ENCODE data around the gene BAG5.

DNA sequence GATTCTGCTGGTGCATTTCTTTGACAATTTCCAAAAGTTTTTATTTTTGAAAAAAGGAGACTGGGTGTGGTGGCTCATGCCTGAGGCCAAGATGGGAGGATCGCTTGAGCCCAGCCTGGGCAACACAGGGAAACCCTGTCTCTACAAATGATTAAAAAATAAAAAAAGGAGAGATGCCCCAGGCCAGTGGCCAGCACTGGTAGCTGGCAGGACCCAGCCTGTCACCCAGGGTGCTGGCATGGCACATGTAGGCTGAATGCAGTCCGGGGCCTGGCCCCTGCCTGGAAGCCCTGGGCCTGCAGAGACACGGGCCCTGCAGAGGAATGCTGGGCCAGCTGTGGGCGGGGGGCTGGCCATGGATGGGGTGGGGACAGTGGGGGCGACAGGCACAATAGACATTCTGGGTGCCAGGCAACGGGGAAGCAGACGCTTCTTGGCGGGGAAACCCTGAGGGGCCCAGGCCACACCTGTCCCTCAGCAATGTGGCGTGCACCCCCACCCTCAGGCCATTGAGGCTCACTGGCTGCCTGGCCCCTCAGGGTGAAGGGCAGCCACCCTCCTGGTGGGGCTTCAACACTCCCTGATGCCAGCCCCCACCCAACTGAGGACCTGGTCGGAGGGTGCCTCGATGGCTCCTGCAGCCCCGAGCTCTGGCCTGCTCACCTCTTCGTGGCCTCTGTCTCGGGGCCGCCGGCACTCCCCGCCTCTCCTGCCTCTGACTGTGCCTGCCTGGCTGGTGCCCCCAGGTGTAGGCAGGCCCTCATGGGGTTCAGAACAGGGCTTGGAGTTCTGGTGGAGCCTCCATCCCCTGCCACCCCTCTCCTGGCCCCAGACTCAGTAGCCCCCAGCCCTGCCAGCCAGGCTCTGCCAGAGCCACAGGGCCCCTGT is 21.4 kb downstream of the BAG5 start:
- TF ChIP-seq, protein P1, sequence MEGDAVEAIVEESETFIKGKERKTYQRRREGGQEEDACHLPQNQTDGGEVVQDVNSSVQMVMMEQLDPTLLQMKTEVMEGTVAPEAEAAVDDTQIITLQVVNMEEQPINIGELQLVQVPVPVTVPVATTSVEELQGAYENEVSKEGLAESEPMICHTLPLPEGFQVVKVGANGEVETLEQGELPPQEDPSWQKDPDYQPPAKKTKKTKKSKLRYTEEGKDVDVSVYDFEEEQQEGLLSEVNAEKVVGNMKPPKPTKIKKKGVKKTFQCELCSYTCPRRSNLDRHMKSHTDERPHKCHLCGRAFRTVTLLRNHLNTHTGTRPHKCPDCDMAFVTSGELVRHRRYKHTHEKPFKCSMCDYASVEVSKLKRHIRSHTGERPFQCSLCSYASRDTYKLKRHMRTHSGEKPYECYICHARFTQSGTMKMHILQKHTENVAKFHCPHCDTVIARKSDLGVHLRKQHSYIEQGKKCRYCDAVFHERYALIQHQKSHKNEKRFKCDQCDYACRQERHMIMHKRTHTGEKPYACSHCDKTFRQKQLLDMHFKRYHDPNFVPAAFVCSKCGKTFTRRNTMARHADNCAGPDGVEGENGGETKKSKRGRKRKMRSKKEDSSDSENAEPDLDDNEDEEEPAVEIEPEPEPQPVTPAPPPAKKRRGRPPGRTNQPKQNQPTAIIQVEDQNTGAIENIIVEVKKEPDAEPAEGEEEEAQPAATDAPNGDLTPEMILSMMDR (IDR thresholded peaks at IDR 0.05) = no peak
- no peak for TF ChIP-seq TCF7 (CRISPR knock-in tag; IDR thresholded peaks at IDR 0.05; ENCODE audit: low read depth)
- TF ChIP-seq CREB1 (CRISPR knock-in tag; IDR thresholded peaks at IDR 0.05) = no peak
- no peak for TF ChIP-seq ZNF121 (CRISPR knock-in tag; IDR thresholded peaks at IDR 0.05)
- TF ChIP-seq, protein P2, sequence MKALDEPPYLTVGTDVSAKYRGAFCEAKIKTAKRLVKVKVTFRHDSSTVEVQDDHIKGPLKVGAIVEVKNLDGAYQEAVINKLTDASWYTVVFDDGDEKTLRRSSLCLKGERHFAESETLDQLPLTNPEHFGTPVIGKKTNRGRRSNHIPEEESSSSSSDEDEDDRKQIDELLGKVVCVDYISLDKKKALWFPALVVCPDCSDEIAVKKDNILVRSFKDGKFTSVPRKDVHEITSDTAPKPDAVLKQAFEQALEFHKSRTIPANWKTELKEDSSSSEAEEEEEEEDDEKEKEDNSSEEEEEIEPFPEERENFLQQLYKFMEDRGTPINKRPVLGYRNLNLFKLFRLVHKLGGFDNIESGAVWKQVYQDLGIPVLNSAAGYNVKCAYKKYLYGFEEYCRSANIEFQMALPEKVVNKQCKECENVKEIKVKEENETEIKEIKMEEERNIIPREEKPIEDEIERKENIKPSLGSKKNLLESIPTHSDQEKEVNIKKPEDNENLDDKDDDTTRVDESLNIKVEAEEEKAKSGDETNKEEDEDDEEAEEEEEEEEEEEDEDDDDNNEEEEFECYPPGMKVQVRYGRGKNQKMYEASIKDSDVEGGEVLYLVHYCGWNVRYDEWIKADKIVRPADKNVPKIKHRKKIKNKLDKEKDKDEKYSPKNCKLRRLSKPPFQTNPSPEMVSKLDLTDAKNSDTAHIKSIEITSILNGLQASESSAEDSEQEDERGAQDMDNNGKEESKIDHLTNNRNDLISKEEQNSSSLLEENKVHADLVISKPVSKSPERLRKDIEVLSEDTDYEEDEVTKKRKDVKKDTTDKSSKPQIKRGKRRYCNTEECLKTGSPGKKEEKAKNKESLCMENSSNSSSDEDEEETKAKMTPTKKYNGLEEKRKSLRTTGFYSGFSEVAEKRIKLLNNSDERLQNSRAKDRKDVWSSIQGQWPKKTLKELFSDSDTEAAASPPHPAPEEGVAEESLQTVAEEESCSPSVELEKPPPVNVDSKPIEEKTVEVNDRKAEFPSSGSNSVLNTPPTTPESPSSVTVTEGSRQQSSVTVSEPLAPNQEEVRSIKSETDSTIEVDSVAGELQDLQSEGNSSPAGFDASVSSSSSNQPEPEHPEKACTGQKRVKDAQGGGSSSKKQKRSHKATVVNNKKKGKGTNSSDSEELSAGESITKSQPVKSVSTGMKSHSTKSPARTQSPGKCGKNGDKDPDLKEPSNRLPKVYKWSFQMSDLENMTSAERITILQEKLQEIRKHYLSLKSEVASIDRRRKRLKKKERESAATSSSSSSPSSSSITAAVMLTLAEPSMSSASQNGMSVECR (CRISPR knock-in tag; IDR thresholded peaks at IDR 0.05; ENCODE audit: borderline replicate concordance) = no peak

Measured in WTC11 (cell line).